GM12878 (cell line): ENCODE measurements around the gene ARPP21. TPM values are rescaled to one million over a fixed set of nuclear protein-coding genes. Genes with fewer than 3 reads are reported as not detected.

Source experiments
- IKZF1 ChIP-seq: fragments of 450-650 bp; conservative IDR thresholded peaks from 2 replicates; pipeline ENCODE4 v1.6.1; 2017; ENCODE audit warnings: antibody characterized with exemption, mild to moderate bottlenecking
- MEF2B ChIP-seq: fragments of 450-650 bp; IDR thresholded peaks from 2 replicates; pipeline ENCODE4 v1.6.1; 2018; ENCODE audit warnings: mild to moderate bottlenecking, moderate library complexity; ENCODE audit not compliant: partially characterized antibody, poor library complexity, severe bottlenecking
- MTA3 ChIP-seq: IDR thresholded peaks from 2 replicates; pipeline ENCODE4 v1.6.1; 2012; ENCODE audit warnings: low read length, inconsistent platforms, borderline replicate concordance
- NBN ChIP-seq: fragments of 450-650 bp; IDR thresholded peaks from 2 replicates; pipeline ENCODE4 v1.6.1; 2016
- NFIC ChIP-seq: IDR thresholded peaks from 2 replicates; pipeline ENCODE4 v1.6.1; 2012; ENCODE audit warnings: low read depth, mild to moderate bottlenecking, inconsistent platforms, low read length, moderate library complexity
- NRF1 ChIP-seq: conservative IDR thresholded peaks from 2 replicates; pipeline ENCODE4 v1.6.1; 2011; ENCODE audit warnings: mild to moderate bottlenecking, low read depth, low read length, improper control_type of control experiment
- POU2F2 ChIP-seq: IDR thresholded peaks from 3 replicates; pipeline ENCODE4 v1.6.1; 2011; ENCODE audit warnings: low read depth, mild to moderate bottlenecking, low read length, borderline replicate concordance
- RB1 ChIP-seq: fragments of 450-650 bp; formaldehyde crosslinking; IDR thresholded peaks from 2 replicates; pipeline ENCODE4 v1.6.1; 2017; ENCODE audit warnings: mild to moderate bottlenecking, borderline replicate concordance
- ZNF274 ChIP-seq: IDR thresholded peaks from one replicate; pipeline ENCODE4 v1.8.0; 2011; ENCODE audit not compliant: insufficient read length, insufficient read depth
- polyA plus RNA-seq, 11 experiments: library from polyadenylated mRNA; depleted of rRNA in 4 of 11; unstranded in 6 of 11; stranded (reverse) in 5 of 11; fragments of >200 nt; fragmentation: Nextera tagmentation in 4 of 11; fragmentation: Illumina TruSeq in 1 of 11; extraction: Ambion mirVana in 4 of 11; extraction: Trizol in 1 of 11; gene quantifications; 1 replicate in 1 of 11; 2 replicates in 10 of 11; pipeline versions ENCODE4 v1.2.1 to v1.2.3, GENCODE V29; 2011 to 2016; ENCODE audit warnings: inconsistent platforms in 2 of 11, missing spikeins in 2 of 11, low read depth in 1 of 11
- total RNA-seq, 4 experiments: library from RNA; depleted of rRNA in 3 of 4; stranded (reverse); fragments of >200 nt in 3 of 4; fragmentation: Illumina TruSeq in 1 of 4; extraction: Trizol in 1 of 4; gene quantifications; 2 replicates each; pipeline versions ENCODE4 v1.2.1 to v1.2.3, GENCODE V29; 2013 to 2021
- TF ChIP-seq, protein P1 (sequence below): IDR thresholded peaks from 2 replicates; pipeline ENCODE4 v1.6.1; 2012; ENCODE audit warnings: low read depth, low read length, improper control_type of control experiment
- TF ChIP-seq, protein P2 (sequence below): fragments of 450-650 bp; IDR thresholded peaks from 2 replicates; pipeline ENCODE4 v1.6.1; 2017; ENCODE audit warnings: mild to moderate bottlenecking, moderate library complexity

ARPP21 gene
- total and polyA plus RNA-seq, 10 of the 15 experiments (the other 5 are each of a cell fraction or from before 2014, with no cell fraction given), result not detected

DNA sequence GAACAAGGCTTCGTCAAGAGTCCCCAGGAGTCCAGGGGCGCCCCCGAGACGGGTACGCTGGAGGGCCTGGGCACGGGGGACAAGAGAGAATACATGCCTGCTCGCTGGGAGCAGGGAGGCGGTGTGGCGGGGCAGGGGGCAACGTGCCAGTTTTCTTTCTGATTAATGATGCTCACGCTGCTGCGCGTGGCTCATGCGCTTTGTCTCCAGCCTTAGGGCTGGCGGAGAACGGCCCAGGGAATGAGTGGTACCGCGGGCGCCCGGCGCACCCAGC lies 408 bp upstream of the ARPP21 start (continued):
- TF ChIP-seq, protein P1, sequence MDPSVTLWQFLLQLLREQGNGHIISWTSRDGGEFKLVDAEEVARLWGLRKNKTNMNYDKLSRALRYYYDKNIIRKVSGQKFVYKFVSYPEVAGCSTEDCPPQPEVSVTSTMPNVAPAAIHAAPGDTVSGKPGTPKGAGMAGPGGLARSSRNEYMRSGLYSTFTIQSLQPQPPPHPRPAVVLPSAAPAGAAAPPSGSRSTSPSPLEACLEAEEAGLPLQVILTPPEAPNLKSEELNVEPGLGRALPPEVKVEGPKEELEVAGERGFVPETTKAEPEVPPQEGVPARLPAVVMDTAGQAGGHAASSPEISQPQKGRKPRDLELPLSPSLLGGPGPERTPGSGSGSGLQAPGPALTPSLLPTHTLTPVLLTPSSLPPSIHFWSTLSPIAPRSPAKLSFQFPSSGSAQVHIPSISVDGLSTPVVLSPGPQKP, result no peak
- no peak for TF ChIP-seq MTA3
- no peak for TF ChIP-seq NBN
- TF ChIP-seq MEF2B, result no peak
- no peak for TF ChIP-seq RB1
- no peak for TF ChIP-seq IKZF1
- no peak for TF ChIP-seq POU2F2
- TF ChIP-seq NFIC, result no peak
- TF ChIP-seq, protein P2, sequence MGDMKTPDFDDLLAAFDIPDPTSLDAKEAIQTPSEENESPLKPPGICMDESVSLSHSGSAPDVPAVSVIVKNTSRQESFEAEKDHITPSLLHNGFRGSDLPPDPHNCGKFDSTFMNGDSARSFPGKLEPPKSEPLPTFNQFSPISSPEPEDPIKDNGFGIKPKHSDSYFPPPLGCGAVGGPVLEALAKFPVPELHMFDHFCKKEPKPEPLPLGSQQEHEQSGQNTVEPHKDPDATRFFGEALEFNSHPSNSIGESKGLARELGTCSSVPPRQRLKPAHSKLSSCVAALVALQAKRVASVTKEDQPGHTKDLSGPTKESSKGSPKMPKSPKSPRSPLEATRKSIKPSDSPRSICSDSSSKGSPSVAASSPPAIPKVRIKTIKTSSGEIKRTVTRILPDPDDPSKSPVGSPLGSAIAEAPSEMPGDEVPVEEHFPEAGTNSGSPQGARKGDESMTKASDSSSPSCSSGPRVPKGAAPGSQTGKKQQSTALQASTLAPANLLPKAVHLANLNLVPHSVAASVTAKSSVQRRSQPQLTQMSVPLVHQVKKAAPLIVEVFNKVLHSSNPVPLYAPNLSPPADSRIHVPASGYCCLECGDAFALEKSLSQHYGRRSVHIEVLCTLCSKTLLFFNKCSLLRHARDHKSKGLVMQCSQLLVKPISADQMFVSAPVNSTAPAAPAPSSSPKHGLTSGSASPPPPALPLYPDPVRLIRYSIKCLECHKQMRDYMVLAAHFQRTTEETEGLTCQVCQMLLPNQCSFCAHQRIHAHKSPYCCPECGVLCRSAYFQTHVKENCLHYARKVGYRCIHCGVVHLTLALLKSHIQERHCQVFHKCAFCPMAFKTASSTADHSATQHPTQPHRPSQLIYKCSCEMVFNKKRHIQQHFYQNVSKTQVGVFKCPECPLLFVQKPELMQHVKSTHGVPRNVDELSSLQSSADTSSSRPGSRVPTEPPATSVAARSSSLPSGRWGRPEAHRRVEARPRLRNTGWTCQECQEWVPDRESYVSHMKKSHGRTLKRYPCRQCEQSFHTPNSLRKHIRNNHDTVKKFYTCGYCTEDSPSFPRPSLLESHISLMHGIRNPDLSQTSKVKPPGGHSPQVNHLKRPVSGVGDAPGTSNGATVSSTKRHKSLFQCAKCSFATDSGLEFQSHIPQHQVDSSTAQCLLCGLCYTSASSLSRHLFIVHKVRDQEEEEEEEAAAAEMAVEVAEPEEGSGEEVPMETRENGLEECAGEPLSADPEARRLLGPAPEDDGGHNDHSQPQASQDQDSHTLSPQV, result no peak
- no peak for TF ChIP-seq ZNF274
- TF ChIP-seq NRF1, result no peak
